Gastrocnemius medialis (tissue), 4 donors: ENCODE measurements around the gene USP6NL. TPM values are rescaled to one million over a fixed set of nuclear protein-coding genes. Genes with fewer than 3 reads are reported as not detected.

ENCODE experiments used
- ATAC-seq, 2 donors: fragments of 150-250 bp; one replicate each; pipeline ENCODE4 v1.9.1; 2016
- DNase-seq, 2 donors: peaks; one replicate each; pipeline ENCODE4 v3.0.0-alpha.2; 2019
- H3K27ac ChIP-seq, 4 donors: fragments of 200-600 bp; sonication (generic); 1 replicate in 1 of 4; 2 replicates in 3 of 4; pipeline ENCODE4 v1.5.1; 2016 to 2018; ENCODE audit warnings: mild to moderate bottlenecking in 2 of 4, moderate library complexity in 1 of 4
- H3K27me3 ChIP-seq, 3 donors: fragments of 200-600 bp; sonication (generic) in 2 of 3; 1 replicate in 1 of 3; 2 replicates in 2 of 3; pipeline versions ENCODE4 v1.5.1 to v1.6.0; 2016 to 2019; ENCODE audit warnings: mild to moderate bottlenecking in 1 of 3, moderate library complexity in 1 of 3
- H3K36me3 ChIP-seq, 2 donors: fragments of 200-600 bp; sonication (generic) in 1 of 2; one replicate each; pipeline ENCODE4 v1.5.1; 2017 to 2018
- H3K4me1 ChIP-seq, 2 donors: fragments of 200-600 bp; sonication (generic) in 1 of 2; one replicate each; pipeline ENCODE4 v1.5.1; 2016 to 2017; ENCODE audit warnings: mild to moderate bottlenecking in 2 of 2
- H3K4me3 ChIP-seq, 4 donors: fragments of 200-600 bp; sonication (generic) in 3 of 4; 1 replicate in 1 of 4; 2 replicates in 3 of 4; pipeline ENCODE4 v1.5.1; 2016 to 2019; ENCODE audit warnings: mild to moderate bottlenecking in 2 of 4
- H3K9me3 ChIP-seq, 3 donors: fragments of 200-600 bp; sonication (generic) in 2 of 3; 1 replicate in 1 of 3; 2 replicates in 2 of 3; pipeline ENCODE4 v1.5.1; 2016 to 2019
- CTCF ChIP-seq, 5 experiments: fragments of 450-650 bp in 3 of 5; fragments of 200-600 bp in 2 of 5; sonication (generic) in 2 of 5; IDR thresholded peaks in 4 of 5; conservative IDR thresholded peaks in 1 of 5; 1 replicate in 4 of 5; 2 replicates in 1 of 5; pipeline ENCODE4 v1.5.1; 2016 to 2019; ENCODE audit warnings: antibody characterized with exemption in 5 of 5, mild to moderate bottlenecking in 3 of 5, moderate library complexity in 3 of 5
- POLR2A ChIP-seq, 2 donors: fragments of 450-650 bp; IDR thresholded peaks; one replicate each; pipeline ENCODE4 v1.6.1; 2017; ENCODE audit warnings: antibody characterized with exemption in 2 of 2, mild to moderate bottlenecking in 2 of 2, moderate library complexity in 2 of 2
- in situ Hi-C, 4 donors: fragments of 200-750 bp; cut with MboI; loops; one replicate each; pipeline versions ENCODE4 v1.15.0 to v1.8.0; 2017; ENCODE audit warnings: low sequenced_read_pairs in 4 of 4
- intact Hi-C: fragments of 100-400 bp; cut with DNase I; formaldehyde crosslinking; loops from one replicate; pipeline ENCODE4 v1.15.1; 2023; ENCODE audit warnings: low total_unique reads
- total RNA-seq, 4 donors: library from RNA; depleted of rRNA; stranded (reverse); fragments of >200 nt; gene quantifications; one replicate each; pipeline versions ENCODE4 v1.1.0 to v1.2.3, GENCODE V29; 2016

Gene USP6NL
- total RNA-seq, 4 donors from 2014 or later: 5.6 to 6.2 (median 5.9) TPM

GRCh38 chr10:11521860-11522259 is 89.6 kb downstream of the USP6NL start:
- in situ Hi-C loops: loop anchor here in 2 of 4 donors (10.0 to 25.0 kb wide), 3 partner anchors 83 to 465 kb away; no protein-coding TSS in a partner anchor
- ATAC-seq: no peak

GRCh38 chr10:11520892-11521291 is 90.6 kb downstream of the USP6NL start:
- Histone ChIP-seq H3K36me3 (no peaks in the 10 kb centered on the region), H3K4me3 (no peak overlapping the region), H3K27me3 (no peaks in the 10 kb centered on the region), H3K27ac (no peak overlapping the region), H3K9me3 (no peaks in the 10 kb centered on the region), H3K4me1 (no peaks in the 10 kb centered on the region)
- intact Hi-C loops (no loop called here), in situ Hi-C loops (loop anchor here in 2 of 4 donors (10.0 to 25.0 kb wide), 3 partner anchors 84 to 466 kb away; no protein-coding TSS in a partner anchor)
- ATAC-seq: no peak
- no peak for DNase-seq
- TF ChIP-seq POLR2A (IDR thresholded peaks at IDR 0.05) (no peak), CTCF (IDR thresholded peaks at IDR 0.05 in 4 of 5, conservative IDR thresholded peaks at IDR 0.05 in 1 of 5) (no peak)

More at GRCh38 chr10:11521860-11522259, 89.6 kb downstream of the USP6NL start:
- H3K4me1 ChIP-seq: no peaks in the 10 kb centered on the region
- no peaks in the 10 kb centered on the region for H3K36me3 ChIP-seq
- no peaks in the 10 kb centered on the region for H3K9me3 ChIP-seq
- H3K27ac ChIP-seq: no peak overlapping the region
- no peaks in the 10 kb centered on the region for H3K27me3 ChIP-seq
- no peak for DNase-seq
- intact Hi-C loops: no loop called here
- TF ChIP-seq CTCF (IDR thresholded peaks at IDR 0.05 in 4 of 5, conservative IDR thresholded peaks at IDR 0.05 in 1 of 5) (no peak), POLR2A (IDR thresholded peaks at IDR 0.05) (no peak)
- H3K4me3 ChIP-seq: no peak overlapping the region

GRCh38 chr10:11517150-11517549 is 94.3 kb downstream of the USP6NL start:
- in situ Hi-C loops (loop anchor here (5.0 to 25.0 kb wide), 5 partner anchors 208 to 470 kb away; no protein-coding TSS in a partner anchor), intact Hi-C loops (loop anchor here (10.0 kb wide), 1 partner anchor 468 kb away; no protein-coding TSS in a partner anchor)
- H3K36me3 ChIP-seq: no peaks in the 10 kb centered on the region
- DNase-seq (no peak), ATAC-seq (no peak)
- no peaks in the 10 kb centered on the region for H3K27me3 ChIP-seq
- H3K27ac ChIP-seq: no peak overlapping the region
- TF ChIP-seq CTCF (IDR thresholded peaks at IDR 0.05 in 4 of 5, conservative IDR thresholded peaks at IDR 0.05 in 1 of 5) (no peak), POLR2A (IDR thresholded peaks at IDR 0.05) (no peak)
- H3K4me1 ChIP-seq: no peaks in the 10 kb centered on the region
- H3K9me3 ChIP-seq: no peaks in the 10 kb centered on the region
- H3K4me3 ChIP-seq: no peak overlapping the region

DNA sequence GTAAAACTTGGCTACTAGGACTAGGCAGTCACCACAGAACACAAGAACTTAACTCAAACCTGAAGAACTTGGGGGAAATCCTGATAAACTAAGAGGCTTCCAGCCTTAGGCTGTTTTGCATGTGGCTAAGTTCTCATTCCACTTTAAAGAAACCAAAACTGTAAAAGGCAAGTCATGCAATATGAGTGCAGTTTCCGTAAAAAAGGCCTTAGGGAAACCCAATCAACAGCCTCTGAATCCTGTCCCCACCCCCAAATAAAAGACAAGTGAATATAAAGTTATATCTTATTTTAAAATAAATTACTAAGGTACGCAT is 95.1 kb downstream of the USP6NL start:
- intact Hi-C loops (loop anchor here (10.0 kb wide), 1 partner anchor 468 kb away; no protein-coding TSS in a partner anchor), in situ Hi-C loops (loop anchor here (5.0 to 25.0 kb wide), 5 partner anchors 208 to 471 kb away; no protein-coding TSS in a partner anchor)
- ATAC-seq (no peak), DNase-seq (no peak)
- Histone ChIP-seq H3K27ac (no peak overlapping the region), H3K9me3 (no peaks in the 10 kb centered on the region), H3K4me3 (no peak overlapping the region), H3K36me3 (no peaks in the 10 kb centered on the region), H3K27me3 (no peaks in the 10 kb centered on the region), H3K4me1 (no peaks in the 10 kb centered on the region)
- TF ChIP-seq CTCF (IDR thresholded peaks at IDR 0.05 in 4 of 5, conservative IDR thresholded peaks at IDR 0.05 in 1 of 5) (no peak), POLR2A (IDR thresholded peaks at IDR 0.05) (no peak)
